Large intestine (tissue), 12 donors: ENCODE measurements around the gene SNAI1. TPM values are rescaled to one million over a fixed set of nuclear protein-coding genes. Genes with fewer than 3 reads are reported as not detected.

ENCODE experiments used
- DNase-seq, 2 donors: peaks; one replicate each; pipeline versions ENCODE4 v3.0.0 to v3.0.0-alpha.2; 2013
- H3K27ac ChIP-seq: one replicate; pipeline ENCODE4 v1.5.1; 2013; ENCODE audit warnings: low read length
- H3K27me3 ChIP-seq: 2 replicates; pipeline ENCODE4 v1.6.1; 2013; ENCODE audit warnings: low read length; ENCODE audit not compliant: control insufficient read depth, insufficient read depth
- H3K36me3 ChIP-seq: 2 replicates; pipeline ENCODE4 v1.6.1; 2013; ENCODE audit warnings: low read length; ENCODE audit not compliant: control insufficient read depth, insufficient read depth
- H3K4me1 ChIP-seq: one replicate; pipeline ENCODE4 v1.6.1; 2013; ENCODE audit warnings: low read length; ENCODE audit not compliant: control insufficient read depth, insufficient read depth
- H3K4me3 ChIP-seq: one replicate; pipeline ENCODE4 v1.5.1; 2013; ENCODE audit warnings: low read length
- H3K9me3 ChIP-seq: one replicate; pipeline ENCODE4 v1.6.1; 2013; ENCODE audit warnings: mild to moderate bottlenecking, low read depth, low read length, moderate library complexity; ENCODE audit not compliant: control insufficient read depth
- WGBS: methylation state at CpG from one replicate; pipeline ENCODE4 v1.1.5; 2013; ENCODE audit warnings: low lambda C conversion rate; ENCODE audit not compliant: insufficient coverage; 5-methylcytosine and 5-hydroxymethylcytosine counted together
- long read RNA-seq, 11 donors: transcript quantifications; one replicate each; lab custom pipeline, GENCODE V29; 2026
- polyA plus RNA-seq: library from polyadenylated mRNA; unstranded; fragments of 120-200 nt; gene quantifications from one replicate; pipeline ENCODE4 v1.2.1, GENCODE V29; 2013

Gene SNAI1
- 4.4 TPM for polyA plus RNA-seq
- long read RNA-seq, donor 1, result 0 reads
- long read RNA-seq, donor 2, partial matches to known transcripts, result 0 of 2 reads
- long read RNA-seq, donor 2, other reads (novel, unspliced or antisense), result 0 of 2 reads
- long read RNA-seq, donor 3, partial matches to known transcripts, result 0 of 1 reads
- long read RNA-seq, donor 3, other reads (novel, unspliced or antisense), result 0 of 1 reads
- long read RNA-seq, donor 4, result 0 reads
- long read RNA-seq, donor 5, partial matches to known transcripts, result 0 of 1 reads
- long read RNA-seq, donor 5, other reads (novel, unspliced or antisense), result 0 of 1 reads
- long read RNA-seq, donor 6, partial matches to known transcripts, result 0 of 2 reads
- long read RNA-seq, donor 6, other reads (novel, unspliced or antisense), result 0 of 2 reads
- long read RNA-seq, donor 7, result 0 reads
- long read RNA-seq, donor 8, partial matches to known transcripts, result 0 of 2 reads
- long read RNA-seq, donor 8, other reads (novel, unspliced or antisense), result 0 of 2 reads
- long read RNA-seq, donor 9, result 0 reads
- long read RNA-seq, donor 10, partial matches to known transcripts, result 0 of 1 reads
- long read RNA-seq, donor 10, other reads (novel, unspliced or antisense), result 0 of 1 reads
- long read RNA-seq, donor 11, partial matches to known transcripts, result 0 of 2 reads
- long read RNA-seq, donor 11, other reads (novel, unspliced or antisense), result 0 of 2 reads

GRCh38 chr20:49982346-49983122, at the start of gene SNAI1:
SNAI1 (plus strand) TSS chr20:49982980; CDS start chr20:49983060, 80 bp downstream.
- no peaks in the 10 kb centered on the region for H3K9me3 ChIP-seq
- peaks cover under 1% of the 10 kb centered on the region for H3K36me3 ChIP-seq
- H3K27me3 ChIP-seq, result no peaks in the 10 kb centered on the region
- peak within 1 kb of the TSS; percentile 71 for H3K4me3 ChIP-seq
- DNase-seq, result peak; percentile 87 to 90
- H3K27ac ChIP-seq, result peak within 1 kb of the TSS; percentile 33
- peaks cover 52% of the 10 kb centered on the region for H3K4me1 ChIP-seq
- WGBS, result no CpG with 5 or more reads among the region's 90 CpGs

- Histone ChIP-seq H3K27ac (peak overlapping the region; percentile 22), H3K9me3 (no peaks in the 10 kb centered on the region), H3K27me3 (no peaks in the 10 kb centered on the region), H3K4me3 (peak overlapping the region; percentile 44), H3K36me3 (peaks cover 15% of the 10 kb centered on the region), H3K4me1 (peaks cover 17% of the 10 kb centered on the region)
- DNase-seq, result no peak
- WGBS, result no CpG with 5 or more reads among the region's 21 CpGs
Observed at GRCh38 chr20:49935746-49936152, 47.0 kb upstream of the SNAI1 start.

DNA sequence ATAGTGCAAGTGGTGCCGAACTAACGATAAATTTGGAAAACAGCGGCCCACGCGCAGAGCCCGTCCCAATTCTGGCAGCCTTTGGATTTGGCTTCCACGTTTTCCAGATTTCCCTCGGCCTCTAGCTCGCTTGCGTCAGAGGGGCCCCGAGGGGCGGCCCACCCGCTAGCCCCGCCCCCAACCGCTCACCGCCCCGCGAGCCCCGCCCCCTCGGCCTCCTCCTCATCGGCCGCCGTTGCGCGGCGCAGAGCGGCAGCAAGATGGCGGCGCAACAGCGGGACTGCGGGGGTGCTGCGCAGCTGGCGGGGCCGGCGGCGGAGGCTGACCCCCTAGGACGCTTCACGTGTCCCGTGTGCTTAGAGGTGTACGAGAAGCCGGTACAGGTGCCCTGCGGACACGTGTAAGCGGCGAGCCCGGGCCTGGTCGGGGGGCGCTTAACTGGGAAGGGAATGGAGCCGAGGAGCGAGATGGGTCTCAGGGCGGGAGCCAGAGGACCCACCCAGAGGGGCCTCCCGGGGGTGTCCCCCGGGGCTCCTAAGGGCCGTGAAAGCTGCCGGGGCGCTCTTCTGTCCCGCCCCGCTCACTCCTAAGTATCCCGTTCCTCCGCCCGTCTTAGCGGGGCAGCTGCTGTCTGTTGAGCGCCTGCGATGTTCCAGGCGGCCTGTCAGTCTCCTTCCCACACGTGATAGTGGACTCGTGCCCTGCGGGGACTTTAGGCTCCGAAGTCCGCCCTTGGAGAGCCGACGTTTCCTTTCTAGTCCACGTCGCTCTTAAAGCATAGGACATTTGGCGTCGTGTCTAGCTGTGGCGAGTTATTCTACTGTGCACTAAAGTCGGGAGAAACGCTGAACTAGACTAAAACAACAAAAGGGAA, 46.4 kb upstream of the SNAI1 start, which contains the start of gene RNF114:
RNF114 (plus strand) TSS at position 245 of the 874 bp plus-strand sequence; CDS start at position 261, 16 bp downstream.
- Histone ChIP-seq H3K27ac (peak within 1 kb of the TSS; percentile 94), H3K4me3 (peak within 1 kb of the TSS; percentile 94), H3K9me3 (no peaks in the 10 kb centered on the region), H3K36me3 (peaks cover 20% of the 10 kb centered on the region), H3K4me1 (peaks cover 17% of the 10 kb centered on the region), H3K27me3 (no peaks in the 10 kb centered on the region)
- peak; percentile 82 to 87 for DNase-seq
- WGBS, result no CpG with 5 or more reads among the region's 79 CpGs

DNA sequence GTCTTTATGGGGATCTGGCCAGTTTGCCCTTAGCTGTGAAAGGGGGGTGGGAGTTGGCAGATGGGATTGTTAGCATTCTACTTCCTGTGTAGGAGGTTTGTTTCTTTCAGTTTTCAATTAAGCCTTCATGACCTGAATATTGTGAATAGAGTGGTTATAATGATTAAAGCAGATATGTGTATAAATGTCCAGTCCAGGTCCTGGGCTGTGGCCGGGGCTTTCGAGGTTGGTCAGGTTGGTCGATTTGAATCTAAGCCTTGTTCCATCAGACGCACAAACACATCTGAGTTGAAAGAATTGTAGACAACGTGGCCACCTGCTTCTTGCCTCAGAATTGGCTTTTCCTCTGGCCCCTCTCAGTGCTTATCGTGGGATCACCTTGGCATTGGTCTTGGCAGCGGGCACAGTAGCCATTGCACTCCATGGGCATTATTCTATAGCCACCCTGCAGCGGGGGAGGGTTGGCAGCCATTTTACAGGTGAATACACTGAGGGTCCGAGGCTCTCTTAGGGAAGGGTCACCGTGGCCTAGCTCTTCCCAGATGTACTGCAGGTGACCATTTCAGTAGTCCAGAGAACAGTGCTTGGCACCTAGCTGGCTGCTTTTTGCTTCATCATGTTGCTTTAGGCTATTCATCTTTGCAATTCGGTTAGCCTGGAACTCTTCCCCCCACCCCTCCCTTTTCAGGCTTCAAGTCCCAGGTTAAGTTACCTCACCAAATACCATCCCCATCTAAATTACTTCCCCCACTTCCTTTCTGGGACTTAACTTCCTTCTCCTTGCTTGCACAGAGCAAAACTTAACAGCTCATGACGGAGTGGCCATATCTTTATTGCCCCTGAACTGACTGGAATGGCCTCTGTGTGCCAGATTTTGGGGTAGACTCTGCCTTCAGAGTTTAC, 45.5 kb upstream of the SNAI1 start:
- peak overlapping the region; percentile 94 for H3K27ac ChIP-seq
- H3K9me3 ChIP-seq, result no peaks in the 10 kb centered on the region
- WGBS, result no CpG with 5 or more reads among the region's 12 CpGs
- H3K36me3 ChIP-seq, result peaks cover 28% of the 10 kb centered on the region
- no peaks in the 10 kb centered on the region for H3K27me3 ChIP-seq
- DNase-seq, result peak; percentile 66 to 85
- H3K4me1 ChIP-seq, result peaks cover 17% of the 10 kb centered on the region
- H3K4me3 ChIP-seq, result peak overlapping the region; percentile 94

DNA sequence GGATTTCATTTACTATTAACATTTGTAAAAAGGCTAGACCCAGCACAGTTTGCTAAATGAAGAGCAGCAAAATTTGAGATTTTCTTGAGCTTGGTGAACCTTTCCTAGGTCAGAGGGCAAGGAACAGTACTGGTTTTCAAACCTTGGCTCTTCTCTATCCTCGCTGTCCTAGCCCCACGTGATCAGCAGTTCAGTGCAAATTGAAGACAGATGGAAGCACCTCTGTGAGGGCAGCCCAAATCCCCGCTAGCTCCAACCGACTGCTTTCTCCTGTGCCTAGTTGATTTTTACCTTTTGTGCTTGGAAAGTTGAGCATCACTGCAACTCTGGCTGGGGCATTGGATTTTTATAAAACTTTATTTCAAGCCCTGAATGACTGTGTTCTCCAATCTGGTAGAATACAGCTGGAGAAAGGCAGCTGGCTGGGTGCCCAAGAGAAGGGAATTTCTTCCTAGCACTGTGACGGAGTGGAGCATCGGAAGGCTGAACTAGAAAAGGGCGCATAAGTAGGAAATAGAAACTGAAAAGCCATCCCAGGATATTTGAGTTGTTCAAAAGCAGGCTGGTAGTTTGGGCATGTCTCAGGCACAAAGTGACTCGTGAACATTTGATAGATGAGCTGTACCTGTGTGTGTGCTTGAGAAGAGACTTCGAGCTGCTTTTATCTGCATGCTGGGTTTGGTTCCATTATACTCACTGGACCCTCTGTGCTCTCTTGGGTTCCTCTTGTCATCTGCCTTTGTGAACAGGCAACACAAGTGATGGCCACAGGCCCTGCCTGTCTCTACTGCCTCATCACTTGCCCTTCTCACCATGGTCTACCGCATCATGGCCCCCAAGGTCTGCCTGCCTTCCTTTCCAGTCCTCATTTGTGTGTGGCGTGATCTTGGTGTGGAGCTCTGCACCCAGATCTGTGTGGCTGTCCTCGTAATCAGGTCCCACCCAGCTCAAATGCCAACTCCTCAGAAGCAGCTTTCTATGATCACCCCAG, 44.3 kb upstream of the SNAI1 start:
- WGBS, result 0% methylated on average over 2 of the region's 12 CpGs
- H3K4me1 ChIP-seq, result peaks cover 17% of the 10 kb centered on the region
- peak in 1 of 2 donors; percentile 35 for DNase-seq
- H3K27ac ChIP-seq, result peak overlapping the region; percentile 94
- H3K9me3 ChIP-seq, result no peaks in the 10 kb centered on the region
- peak overlapping the region; percentile 94 for H3K4me3 ChIP-seq
- H3K36me3 ChIP-seq, result peaks cover 38% of the 10 kb centered on the region
- no peaks in the 10 kb centered on the region for H3K27me3 ChIP-seq

DNA sequence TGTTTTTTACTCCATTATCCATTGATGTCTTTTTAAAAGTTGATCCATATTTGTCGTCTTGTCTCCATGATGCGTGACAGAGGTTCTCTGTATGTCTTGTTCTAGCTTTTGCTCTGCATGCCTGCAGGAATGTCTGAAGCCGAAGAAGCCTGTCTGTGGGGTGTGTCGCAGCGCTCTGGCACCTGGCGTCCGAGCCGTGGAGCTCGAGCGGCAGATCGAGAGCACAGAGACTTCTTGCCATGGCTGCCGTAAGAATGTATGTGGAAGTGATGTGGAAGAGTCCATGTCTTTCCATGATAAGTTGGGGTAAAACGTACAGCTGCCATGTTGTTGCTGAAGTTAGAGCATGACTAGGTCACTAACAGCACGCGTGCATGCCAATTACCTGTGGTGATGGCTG, 41.3 kb upstream of the SNAI1 start:
- no peak overlapping the region for H3K27ac ChIP-seq
- no peak overlapping the region for H3K4me3 ChIP-seq
- DNase-seq, result no peak
- no peaks in the 10 kb centered on the region for H3K27me3 ChIP-seq
- H3K36me3 ChIP-seq, result peaks cover 59% of the 10 kb centered on the region
- H3K9me3 ChIP-seq, result no peaks in the 10 kb centered on the region
- no CpG with 5 or more reads among the region's 15 CpGs for WGBS
- H3K4me1 ChIP-seq, result peaks cover 14% of the 10 kb centered on the region

- WGBS, result no CpG with 5 or more reads among the region's 3 CpGs
- Histone ChIP-seq H3K27me3 (no peaks in the 10 kb centered on the region), H3K9me3 (no peaks in the 10 kb centered on the region), H3K27ac (no peak overlapping the region), H3K4me1 (peaks cover 14% of the 10 kb centered on the region), H3K36me3 (peaks cover 66% of the 10 kb centered on the region), H3K4me3 (no peak overlapping the region)
- no peak for DNase-seq
Observed at GRCh38 chr20:49942303-49942702, 40.5 kb upstream of the SNAI1 start.

- Histone ChIP-seq H3K9me3 (no peaks in the 10 kb centered on the region), H3K36me3 (peaks cover 70% of the 10 kb centered on the region), H3K4me1 (peaks cover 14% of the 10 kb centered on the region), H3K4me3 (no peak overlapping the region), H3K27me3 (no peaks in the 10 kb centered on the region), H3K27ac (no peak overlapping the region)
- no peak for DNase-seq
- WGBS, result 89% methylated on average over 1 of the region's 3 CpGs
Observed at GRCh38 chr20:49942942-49943341, 39.8 kb upstream of the SNAI1 start.
